GM18858 (cell line): Measurements from ENCODE around the gene LEPR.

Experiments used
- ATAC-seq: cut with Tn5 transposase; IDR thresholded peaks from one replicate; pipeline ENCODE4 v1.9.1; 2021; ENCODE audit not compliant: unreplicated experiment

Gene LEPR

DNA sequence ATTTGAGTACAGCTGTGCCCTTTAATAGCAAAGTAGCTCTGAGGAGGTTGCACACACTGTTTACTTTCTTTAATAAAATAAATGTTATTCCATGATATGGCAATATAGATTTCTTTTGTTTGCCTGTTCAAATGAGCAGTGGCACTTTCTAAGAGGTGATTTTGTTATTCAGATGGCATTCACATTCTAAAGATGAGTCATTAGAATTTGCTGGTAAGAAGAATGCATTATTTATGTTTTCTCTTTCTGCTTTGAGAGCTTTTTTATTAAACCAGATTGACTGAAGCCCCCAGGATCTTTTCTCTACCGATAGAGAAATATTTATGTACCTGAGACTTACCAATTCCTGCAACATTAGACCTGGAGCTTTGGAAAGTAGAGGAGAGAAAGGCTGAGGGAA, 11.2 kb upstream of the LEPR start:
- ATAC-seq: no peak

DNA sequence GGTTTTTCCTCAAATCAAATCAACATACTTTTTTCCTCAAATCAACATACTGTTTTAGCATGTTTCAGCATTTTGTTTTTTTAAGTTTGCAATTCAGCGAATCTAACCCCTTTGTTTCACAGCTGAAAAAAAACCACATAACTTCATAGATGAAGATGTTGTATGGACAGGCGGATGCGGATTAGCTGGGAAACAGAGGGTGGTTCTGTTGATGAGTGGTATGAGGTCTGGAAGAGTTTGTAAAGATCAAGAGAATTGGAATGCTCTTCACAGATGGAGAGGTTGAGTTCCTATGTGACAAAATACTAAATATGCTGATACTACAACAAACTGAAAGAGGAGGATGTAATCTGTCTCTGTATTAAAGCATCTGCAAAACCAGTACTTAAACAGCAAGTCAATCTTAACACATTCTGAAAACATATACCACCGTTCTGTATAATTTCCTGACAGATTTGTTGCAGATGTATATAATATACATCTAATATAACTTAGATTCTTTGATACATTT, 10.6 kb upstream of the LEPR start:
- ATAC-seq: no peak

DNA sequence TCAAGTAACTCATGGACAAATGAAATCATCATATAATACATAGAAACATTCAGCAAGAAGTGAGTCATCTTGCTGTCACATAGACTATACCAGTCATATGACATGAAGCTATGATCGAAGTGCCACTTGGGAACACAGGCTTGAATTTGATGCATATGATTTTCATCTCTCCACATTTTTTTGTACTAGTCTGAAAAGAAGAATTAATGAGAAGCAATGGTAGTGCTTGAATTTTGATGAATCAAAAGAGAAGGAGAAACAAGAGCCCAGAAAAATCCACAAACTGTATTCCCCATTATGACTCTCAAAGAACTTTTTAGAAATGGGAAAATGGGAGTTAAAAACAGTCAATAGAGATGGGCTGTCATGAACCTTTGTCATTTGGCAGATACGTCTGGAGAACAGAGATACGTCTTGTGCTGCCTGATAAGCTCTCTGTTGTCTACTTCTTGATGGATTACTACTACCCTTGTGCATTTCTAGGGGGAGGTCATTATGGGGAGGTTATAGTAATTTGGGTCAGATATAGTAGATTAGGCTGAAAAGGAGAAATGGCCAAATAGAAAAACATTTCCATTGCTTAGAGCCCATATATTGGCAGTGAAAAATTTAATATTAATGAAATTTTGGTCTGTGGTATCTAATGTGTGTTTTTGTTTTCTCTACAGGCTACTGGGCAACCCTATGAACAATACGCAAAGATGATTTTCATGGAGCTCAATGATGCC, 8.0 kb upstream of the LEPR start:
- no peak for ATAC-seq

DNA sequence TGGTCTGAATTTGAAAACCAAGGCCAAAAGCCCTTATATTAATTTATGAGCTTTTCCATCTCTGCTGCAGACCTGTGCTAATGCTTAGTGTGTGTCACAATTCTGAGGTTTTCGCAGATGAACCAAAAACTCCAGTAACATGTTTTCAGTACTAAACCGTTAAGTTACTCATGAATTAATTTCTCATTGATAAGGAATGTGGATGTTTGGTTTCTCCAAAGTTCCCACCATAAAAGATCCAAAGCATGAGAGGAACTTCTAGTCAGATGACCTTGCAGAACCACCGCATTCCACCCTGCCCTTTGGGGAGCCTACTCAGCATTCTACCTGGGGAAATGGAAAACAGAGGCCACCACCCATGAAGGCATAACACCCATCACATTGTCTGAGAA, 7.5 kb upstream of the LEPR start:
- ATAC-seq: no peak

DNA sequence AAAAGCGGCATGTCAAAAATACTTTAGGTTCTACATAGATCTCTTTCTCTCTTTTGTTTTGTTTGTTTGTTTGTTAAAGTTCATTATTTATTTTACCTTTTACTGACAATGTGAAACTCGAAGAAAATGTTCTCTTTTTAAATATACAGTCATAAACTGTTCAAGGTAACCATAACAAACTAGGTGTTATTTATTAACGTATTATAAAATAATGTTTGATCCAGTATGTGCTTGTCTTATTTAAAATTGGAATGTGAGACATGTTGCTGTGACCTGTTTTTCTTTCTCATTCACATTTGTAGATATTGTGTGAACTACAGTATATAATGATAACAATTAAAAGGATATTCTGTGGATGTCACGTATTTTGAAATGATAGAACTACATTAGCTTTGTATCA, 5.9 kb upstream of the LEPR start:
- ATAC-seq: no peak

DNA sequence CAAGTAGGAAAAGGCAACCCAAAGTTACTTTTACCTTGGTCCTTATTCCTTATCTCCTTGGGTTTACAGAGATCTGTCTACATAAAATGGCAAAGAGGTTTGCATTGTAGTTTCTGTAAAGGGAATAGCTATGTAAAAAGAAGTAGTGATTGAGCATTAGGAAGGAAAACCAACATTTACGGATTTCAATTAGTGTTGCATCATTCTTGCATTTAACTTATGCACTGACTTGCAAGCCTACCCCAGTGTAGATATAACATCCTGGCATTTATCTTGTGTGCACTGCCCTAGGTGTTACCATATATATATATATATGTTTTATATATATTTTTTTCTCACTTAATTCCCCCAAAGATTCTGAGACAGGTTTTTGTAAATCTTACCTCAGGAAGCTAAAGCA, 3.7 kb upstream of the LEPR start:
- ATAC-seq: no peak

DNA sequence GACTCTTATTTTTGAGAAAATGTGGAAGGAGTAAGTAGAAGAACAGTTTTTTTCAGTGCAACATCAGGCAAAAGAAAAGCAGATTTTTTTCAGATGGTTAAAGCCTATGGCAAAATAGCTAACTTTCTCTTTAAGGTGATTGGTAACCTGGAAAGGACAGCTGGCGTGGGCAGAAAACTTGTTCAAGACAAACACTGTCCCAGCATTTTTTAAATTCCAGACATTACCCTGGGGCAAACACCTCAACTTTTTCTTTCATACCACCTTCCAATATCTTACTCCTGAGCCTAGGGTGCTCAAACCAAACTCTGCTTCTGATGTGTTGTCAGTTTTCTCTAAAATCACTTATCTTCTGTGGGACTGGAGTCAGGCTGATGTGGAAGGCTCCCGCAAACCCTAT, 2.7 kb upstream of the LEPR start:
- ATAC-seq: no peak

DNA sequence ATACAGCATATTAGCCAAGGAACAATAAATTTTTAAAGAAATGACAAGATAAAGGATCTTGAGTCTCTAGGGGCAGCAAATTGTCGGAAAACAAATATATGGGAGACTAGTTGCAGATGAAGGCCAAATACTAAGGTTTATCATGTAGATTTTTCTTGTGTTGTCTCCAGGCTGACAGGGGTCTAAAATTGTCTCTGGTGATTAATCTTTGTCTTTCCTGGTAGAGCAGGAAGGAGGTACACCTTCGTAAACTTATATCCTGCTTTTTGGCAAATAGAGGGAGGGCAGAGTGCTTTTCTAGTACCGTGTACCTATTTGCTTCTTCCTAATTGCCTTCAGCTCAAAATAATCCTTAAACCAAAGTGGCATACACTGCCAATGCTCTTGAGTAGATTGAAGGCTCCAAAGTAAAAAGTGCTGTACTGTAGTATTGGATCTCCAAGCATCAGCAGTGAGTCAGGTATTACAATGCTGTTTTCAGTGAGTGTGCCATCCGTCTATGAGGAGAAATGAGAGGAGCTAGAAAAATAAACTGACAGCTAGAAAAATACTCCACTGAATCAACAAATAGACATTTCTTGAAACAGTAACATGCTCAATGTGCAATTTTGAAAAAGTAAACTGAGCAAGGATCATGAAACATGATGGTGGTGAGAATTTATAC, 1.8 kb upstream of the LEPR start:
- no peak for ATAC-seq

DNA sequence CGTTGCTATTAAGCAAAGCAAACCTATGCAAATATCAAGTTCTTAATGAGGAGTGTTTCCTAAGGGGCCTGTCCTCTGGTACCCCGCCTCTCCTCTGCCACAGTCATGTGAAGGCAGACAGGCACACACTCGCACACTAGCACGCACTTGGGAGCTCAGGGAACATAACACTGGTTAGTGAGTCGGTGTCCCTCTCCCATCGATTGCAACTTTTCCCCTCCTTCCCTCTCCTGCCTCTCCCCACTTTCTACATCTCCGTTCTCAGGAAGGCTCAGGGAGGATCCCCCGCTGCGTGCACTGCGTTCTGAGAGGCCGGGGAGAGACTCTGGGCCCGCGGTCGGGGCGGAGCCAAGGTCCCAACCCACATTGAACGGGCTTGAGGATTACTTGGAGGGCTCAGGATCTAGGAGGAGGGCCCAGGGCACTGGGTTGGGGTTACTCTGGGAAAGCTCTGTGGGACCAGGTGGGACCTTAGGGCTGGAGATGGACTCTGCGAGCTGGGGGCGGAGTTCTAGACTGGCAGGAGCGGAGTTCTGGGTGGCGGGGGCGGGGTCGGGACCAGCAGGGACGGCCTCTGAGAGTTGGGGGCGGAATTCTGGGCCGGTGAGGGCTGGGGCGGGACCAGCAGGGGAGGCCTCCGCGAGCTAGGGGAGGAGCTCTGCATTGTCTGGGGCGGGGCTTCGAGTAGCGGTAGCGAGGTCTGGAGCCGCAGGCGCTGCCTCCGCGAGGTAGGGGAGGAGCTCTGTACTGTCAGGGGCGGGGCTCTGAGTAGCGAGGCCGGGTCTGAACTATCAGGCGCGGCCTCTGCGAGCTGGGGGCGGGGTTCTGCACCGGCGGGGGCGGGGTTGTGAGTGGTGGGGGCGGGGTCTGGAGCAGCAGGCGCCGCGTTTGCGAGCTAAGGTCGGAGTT, 533 bp upstream of the LEPR start:
- ATAC-seq: peak; percentile 93

DNA sequence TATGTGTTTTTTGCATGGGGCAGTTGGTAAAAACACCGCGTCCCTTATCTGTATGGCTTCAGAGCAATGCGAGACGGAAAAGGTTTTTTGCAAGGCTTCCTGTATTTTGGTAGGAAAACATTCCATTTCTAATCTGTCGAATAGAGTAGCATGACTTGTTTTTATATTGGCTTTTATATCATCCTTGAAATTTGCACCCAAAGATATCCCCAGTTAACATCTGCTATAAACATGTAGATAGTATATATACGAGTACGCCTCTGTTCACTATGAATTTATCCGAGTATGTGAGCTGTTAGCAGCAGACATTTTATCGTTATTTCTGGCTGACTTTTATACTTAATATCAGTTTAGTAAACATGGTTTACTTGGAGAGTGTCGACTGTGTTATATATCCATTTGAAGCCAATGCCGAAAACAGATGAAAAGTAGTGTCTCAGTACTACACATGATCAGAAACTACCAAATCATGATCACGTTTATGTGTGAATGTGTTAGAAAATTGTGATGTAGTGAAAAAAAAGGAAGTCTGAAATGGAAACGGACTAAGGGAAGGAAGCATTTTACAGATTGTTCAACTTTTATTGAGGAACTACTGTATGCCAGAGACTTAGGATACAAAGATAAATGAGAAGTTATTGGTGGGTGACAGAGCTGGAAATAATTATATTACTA, 1.0 kb downstream of the LEPR start:
- no peak for ATAC-seq

DNA sequence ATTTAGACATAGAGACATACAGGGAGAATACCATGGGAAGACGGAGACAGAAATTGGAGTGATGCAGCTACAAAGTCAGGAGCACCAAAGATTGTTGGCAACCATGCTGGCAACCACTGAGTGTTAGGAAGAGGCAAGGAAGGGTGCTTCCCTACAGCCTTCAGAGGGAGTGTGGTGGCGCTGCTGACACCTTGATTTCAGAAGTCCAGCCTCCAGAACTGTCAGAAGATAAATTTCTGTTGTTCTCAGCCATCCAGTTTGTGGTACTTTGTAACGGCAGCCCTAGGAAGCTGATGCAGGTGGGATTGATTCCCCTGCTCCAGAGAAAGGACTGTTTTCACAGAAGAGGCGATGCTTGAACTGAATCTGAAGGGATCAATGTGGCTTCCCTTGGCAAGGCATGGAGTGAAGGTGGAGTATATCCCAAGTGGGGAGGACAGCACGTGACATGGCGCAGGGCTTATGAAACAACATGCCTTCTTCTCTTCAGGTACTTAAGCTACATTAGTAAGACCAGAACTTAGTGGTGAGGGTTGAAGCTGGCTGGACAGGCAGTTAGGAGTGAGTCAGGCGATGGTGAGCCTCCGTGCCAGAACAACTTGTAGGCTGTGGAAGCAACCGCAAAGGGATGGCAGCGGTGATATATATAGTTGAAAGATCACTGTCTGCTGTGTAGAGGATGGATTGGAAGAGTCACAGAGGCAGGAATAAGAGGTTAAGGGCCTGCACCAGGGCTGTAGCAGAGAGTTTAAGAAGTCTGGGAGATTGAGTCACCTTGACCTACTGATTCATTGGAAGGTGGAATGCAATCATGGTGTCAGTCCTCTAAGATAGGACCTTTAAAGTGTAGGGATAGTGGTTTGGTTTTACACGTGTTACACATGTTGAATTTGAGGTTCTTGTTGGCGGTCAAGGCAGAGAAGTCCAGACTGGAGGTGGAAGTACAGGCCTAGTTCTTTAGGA, 2.1 kb downstream of the LEPR start:
- no peak for ATAC-seq

DNA sequence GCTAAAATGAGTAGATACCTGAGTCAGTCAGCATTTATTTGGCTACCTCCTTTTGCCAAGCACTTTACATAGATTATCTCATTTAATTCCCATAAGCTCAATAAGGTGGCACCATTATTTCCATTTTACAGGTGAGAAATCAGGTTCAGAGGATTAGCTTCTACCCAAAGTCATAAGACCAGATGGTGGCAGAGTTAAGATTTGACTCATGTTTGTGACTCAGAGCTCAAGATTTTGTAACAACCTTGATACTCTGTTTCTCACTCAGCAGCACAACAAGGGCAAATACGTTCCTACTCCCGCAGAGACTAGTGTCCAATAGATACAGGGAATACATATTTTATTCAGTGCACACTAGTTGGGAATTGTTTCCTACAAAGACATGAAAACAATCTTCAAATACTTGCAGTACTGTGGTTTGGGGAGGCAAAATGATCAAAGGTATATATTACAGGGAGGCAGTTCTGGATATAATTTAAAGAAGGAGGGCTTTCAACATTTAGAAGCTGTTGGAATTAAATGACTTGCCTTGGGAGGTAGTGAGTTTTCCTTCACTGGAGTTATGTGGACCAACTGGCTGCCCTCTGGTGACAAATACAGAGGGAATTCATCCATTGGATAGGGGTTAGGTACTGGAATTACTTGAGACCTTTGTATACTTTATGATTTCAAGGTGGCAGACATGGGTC, 3.6 kb downstream of the LEPR start:
- no peak for ATAC-seq

DNA sequence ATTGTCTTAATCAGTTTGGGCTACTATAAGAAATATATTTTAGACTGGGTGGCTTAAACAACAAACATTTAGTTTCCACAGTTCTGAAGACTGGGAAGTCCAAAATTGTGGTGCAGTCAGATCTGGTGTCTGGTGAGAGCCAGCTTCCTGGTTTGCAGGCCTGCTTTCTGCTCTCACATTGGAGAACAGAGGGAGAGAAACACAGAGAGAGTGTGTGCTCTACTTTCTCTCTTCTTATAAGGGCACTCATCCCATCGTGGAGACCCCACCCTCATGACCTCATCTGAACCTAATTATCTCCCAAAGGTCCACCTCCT, 4.1 kb downstream of the LEPR start:
- no peak for ATAC-seq

DNA sequence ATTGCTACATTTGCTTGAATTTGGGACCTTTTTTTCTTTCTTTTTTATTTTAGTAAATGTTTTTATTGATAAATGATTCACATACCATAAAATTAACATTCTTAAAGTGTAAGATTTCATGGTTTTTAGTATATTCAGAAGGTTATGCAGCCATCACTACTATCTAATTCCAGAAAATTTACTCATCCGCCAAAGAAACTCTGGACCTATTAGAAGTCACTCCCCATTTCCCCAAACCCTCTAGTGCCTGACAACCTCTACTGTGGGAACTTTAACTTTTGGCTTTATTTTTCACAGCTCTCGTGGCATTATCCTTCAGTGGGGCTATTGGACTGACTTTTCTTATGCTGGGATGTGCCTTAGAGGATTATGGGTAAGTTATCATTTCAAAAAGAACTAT, 4.5 kb downstream of the LEPR start:
- ATAC-seq: no peak

DNA sequence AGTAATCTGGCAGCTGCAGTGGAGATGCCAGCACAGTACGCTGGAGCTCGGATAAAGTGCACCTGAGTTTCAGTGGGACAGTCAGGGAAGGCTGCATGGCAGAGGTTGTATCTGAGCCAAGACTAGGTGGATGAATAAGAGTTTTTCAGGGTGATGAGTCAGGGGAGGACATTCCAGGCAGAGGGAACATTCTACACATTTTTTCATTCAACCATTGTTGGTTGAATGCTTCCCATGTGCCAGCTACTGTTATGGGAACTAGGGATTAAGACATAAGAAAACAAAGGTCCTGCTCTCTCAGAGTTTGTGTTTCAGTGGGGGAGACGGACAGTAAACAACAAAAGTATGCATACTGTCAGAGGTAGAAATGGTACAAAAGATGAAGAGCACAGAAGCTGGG, 5.2 kb downstream of the LEPR start:
- no peak for ATAC-seq

DNA sequence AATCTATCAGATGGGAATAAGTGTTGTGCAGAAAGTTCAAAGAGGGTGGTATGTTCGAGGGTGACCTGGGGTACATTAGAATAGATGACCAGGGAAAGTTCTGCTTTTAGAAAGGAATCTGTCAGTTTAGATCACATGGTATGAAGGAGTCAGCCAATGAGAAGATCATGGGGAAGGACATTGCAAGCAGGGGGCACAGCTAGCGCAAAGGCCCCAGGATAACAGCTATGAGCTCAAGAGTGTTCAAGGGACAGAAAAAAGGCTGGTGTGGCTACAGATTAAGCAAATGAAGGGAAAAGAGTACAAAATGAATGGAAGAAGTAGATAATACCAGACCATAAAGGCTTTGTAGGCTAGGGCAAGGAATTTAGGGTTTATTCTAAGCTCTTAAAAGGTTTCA, 8.6 kb downstream of the LEPR start:
- ATAC-seq: no peak

DNA sequence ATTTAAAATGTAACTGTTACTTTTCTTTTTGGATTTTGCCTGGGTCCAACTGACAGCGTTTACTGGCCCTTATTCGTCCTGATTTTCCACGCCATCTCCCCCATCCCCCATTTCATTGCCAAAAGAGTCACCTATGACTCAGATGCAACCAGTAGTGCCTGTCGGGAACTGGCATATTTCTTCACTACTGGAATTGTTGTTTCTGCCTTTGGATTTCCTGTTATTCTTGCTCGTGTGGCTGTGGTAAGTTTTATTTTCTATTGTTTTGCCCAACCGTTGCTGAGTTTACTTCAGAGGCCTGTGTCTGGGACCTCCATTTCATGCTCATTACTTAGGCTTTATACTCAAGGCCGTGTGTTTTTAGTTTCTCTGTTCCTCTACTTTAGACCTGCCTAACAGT, 9.3 kb downstream of the LEPR start:
- ATAC-seq: no peak

DNA sequence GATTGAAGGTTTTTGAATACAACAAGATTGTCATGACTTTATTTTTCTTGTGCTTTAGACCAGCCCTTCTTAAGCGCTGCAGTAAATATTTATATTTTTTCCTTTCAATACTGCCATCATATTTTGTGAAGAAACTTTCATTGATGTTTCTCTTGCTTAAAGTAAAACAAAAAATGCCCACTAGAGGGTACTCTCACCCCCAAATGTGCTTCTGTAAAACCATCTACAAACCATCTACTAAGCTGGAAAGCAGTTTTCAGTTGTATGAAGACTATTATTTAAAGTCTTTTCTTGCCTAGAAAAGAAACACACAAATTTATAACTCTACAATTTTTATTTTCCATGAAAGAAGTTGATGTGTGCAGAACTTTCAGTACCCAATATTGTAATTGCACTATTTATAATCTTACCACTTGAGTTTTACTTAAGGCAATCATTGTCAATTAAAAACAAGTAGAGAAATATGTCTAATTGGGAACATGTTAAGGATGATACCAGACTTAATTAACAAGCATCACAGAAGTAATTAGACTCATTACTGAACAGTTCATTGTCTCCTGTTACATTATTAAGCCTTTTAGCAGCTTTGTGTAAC, 10.7 kb downstream of the LEPR start:
- no peak for ATAC-seq

DNA sequence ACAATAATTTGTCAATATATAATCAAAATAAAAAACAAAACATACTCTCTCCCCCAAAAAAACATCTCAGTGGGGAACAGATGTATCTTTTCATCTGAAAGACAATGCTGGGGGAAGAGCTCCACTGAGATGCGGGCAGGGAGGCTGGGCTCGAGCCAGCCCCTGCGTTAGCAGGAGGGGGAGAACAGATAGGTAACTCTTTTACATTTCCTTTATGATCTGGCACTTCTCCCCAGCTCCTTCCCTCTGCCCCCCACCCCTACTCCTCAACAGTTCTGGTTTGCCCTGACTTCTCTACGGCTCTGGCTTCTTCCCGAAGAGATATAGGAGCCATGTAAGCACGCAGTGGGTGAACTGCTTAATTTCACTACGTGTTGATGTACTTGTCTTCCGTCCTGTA, 12.4 kb downstream of the LEPR start:
- ATAC-seq: no peak
